ENCODE measurements around the gene PLD4.

GRCh38 chr14:104875811-104876210 lies 48.9 kb upstream of the PLD4 start:
- no peak for TF ChIP-seq POLR2A (IDR thresholded peaks at IDR 0.05)
- TF ChIP-seq CTCF (IDR thresholded peaks at IDR 0.05), result no peak
- TF ChIP-seq EP300 (IDR thresholded peaks at IDR 0.05), result no peak
